Smooth muscle cell (in vitro differentiated cells): ENCODE data around the gene ELF4. TPM values are rescaled to one million over a fixed set of nuclear protein-coding genes. Genes with fewer than 3 reads are reported as not detected.

Source experiments
- DNase-seq: peaks from one replicate; lab custom pipeline; 2025; ENCODE audit not compliant: unreplicated experiment; lab: John Stamatoyannopoulos, UW
- H2AFZ ChIP-seq: fragments of 200-600 bp; sonication (generic); 2 replicates; pipeline ENCODE4 v1.6.0; 2016; ENCODE audit warnings: antibody characterized with exemption, low read depth, mild to moderate bottlenecking
- H3F3A ChIP-seq: fragments of 200-600 bp; sonication (generic); 2 replicates; pipeline ENCODE4 v1.6.0; 2017; ENCODE audit warnings: antibody characterized with exemption, low read depth
- H3K27ac ChIP-seq: fragments of 200-600 bp; sonication (generic); 2 replicates; pipeline ENCODE4 v1.5.1; 2016; ENCODE audit warnings: low read depth, mild to moderate bottlenecking
- H3K27me3 ChIP-seq: fragments of 200-600 bp; sonication (generic); 2 replicates; pipeline ENCODE4 v1.6.1; 2016; ENCODE audit warnings: low read depth, mild to moderate bottlenecking
- H3K36me3 ChIP-seq: fragments of 200-600 bp; sonication (generic); 2 replicates; pipeline ENCODE4 v1.5.1; 2016; ENCODE audit warnings: low read depth
- H3K4me1 ChIP-seq: fragments of 200-600 bp; sonication (generic); 2 replicates; pipeline ENCODE4 v1.5.1; 2016; ENCODE audit warnings: low read depth
- H3K4me2 ChIP-seq: fragments of 200-600 bp; sonication (generic); 2 replicates; pipeline ENCODE4 v1.6.0; 2016; ENCODE audit warnings: mild to moderate bottlenecking
- H3K4me3 ChIP-seq: fragments of 200-600 bp; sonication (generic); 2 replicates; pipeline ENCODE4 v1.5.1; 2016; ENCODE audit warnings: mild to moderate bottlenecking
- H3K79me2 ChIP-seq: fragments of 200-600 bp; sonication (generic); 2 replicates; pipeline ENCODE4 v1.6.0; 2016; ENCODE audit warnings: low read depth, mild to moderate bottlenecking
- H3K9ac ChIP-seq: fragments of 200-600 bp; sonication (generic); 2 replicates; pipeline ENCODE4 v1.6.0; 2016; ENCODE audit warnings: low read depth
- H3K9me3 ChIP-seq: fragments of 200-600 bp; sonication (generic); replicated peaks from 2 replicates; pipeline ENCODE4 v1.5.1; 2016; ENCODE audit warnings: low read depth
- H4K20me1 ChIP-seq: fragments of 200-600 bp; sonication (generic); 2 replicates; pipeline ENCODE4 v1.6.0; 2016; ENCODE audit warnings: low read depth
- WGBS: methylation state at CpG from one replicate; pipeline ENCODE4 v1.1.7; 2016; ENCODE audit warnings: low lambda C conversion rate; 5-methylcytosine and 5-hydroxymethylcytosine counted together
- polyA plus RNA-seq: library from polyadenylated mRNA; unstranded; fragments of >200 nt; fragmentation: Nextera tagmentation; extraction: Ambion mirVana; gene quantifications from 2 replicates; pipeline ENCODE4 v1.2.1, GENCODE V29; 2016
- total RNA-seq: library from RNA; depleted of rRNA; stranded (reverse); fragments of >200 nt; gene quantifications from 2 replicates; pipeline ENCODE4 v1.2.3, GENCODE V29; 2014
- TF ChIP-seq, protein P1 (sequence below): fragments of 200-600 bp; sonication (generic); IDR thresholded peaks from 2 replicates; pipeline ENCODE4 v1.5.1; 2017; ENCODE audit warnings: borderline replicate concordance, mild to moderate bottlenecking, antibody characterized with exemption; ENCODE audit not compliant: insufficient read depth, poor library complexity, severe bottlenecking

ELF4 gene
- total and polyA plus RNA-seq, 2 experiments from 2014 or later = 12.0 to 12.6 TPM

- Histone ChIP-seq H3K4me1 (no peaks in the 10 kb centered on the region), H3F3A (no peaks in the 10 kb centered on the region), H3K27me3 (no peaks in the 10 kb centered on the region), H3K9me3 (no peaks in the 10 kb centered on the region), H3K27ac (no peak overlapping the region), H3K4me2 (no peak overlapping the region), H3K79me2 (no peaks in the 10 kb centered on the region), H3K36me3 (no peaks in the 10 kb centered on the region), H2AFZ (no peak overlapping the region), H3K9ac (no peak overlapping the region), H4K20me1 (peaks cover 48% of the 10 kb centered on the region), H3K4me3 (no peak overlapping the region)
- no peak for DNase-seq
- TF ChIP-seq, protein P1, sequence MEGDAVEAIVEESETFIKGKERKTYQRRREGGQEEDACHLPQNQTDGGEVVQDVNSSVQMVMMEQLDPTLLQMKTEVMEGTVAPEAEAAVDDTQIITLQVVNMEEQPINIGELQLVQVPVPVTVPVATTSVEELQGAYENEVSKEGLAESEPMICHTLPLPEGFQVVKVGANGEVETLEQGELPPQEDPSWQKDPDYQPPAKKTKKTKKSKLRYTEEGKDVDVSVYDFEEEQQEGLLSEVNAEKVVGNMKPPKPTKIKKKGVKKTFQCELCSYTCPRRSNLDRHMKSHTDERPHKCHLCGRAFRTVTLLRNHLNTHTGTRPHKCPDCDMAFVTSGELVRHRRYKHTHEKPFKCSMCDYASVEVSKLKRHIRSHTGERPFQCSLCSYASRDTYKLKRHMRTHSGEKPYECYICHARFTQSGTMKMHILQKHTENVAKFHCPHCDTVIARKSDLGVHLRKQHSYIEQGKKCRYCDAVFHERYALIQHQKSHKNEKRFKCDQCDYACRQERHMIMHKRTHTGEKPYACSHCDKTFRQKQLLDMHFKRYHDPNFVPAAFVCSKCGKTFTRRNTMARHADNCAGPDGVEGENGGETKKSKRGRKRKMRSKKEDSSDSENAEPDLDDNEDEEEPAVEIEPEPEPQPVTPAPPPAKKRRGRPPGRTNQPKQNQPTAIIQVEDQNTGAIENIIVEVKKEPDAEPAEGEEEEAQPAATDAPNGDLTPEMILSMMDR = no peak
- 83% methylated on average over 13 of the region's 13 CpGs for WGBS
These were observed 23.7 kb downstream of the ELF4 start for GRCh38 chrX:130086447-130087206.

GRCh38 chrX:130085551-130086446, 24.5 kb downstream of the ELF4 start:
- 78% methylated on average over 11 of the region's 11 CpGs for WGBS
- Histone ChIP-seq H3K4me3 (no peak overlapping the region), H3K36me3 (no peaks in the 10 kb centered on the region), H3K27me3 (no peaks in the 10 kb centered on the region), H3K4me2 (no peak overlapping the region), H3K9ac (no peak overlapping the region), H4K20me1 (peaks cover 49% of the 10 kb centered on the region), H2AFZ (no peak overlapping the region), H3K4me1 (no peaks in the 10 kb centered on the region), H3K9me3 (no peaks in the 10 kb centered on the region), H3K27ac (no peak overlapping the region), H3K79me2 (no peaks in the 10 kb centered on the region), H3F3A (no peaks in the 10 kb centered on the region)
- no peak for DNase-seq
- TF ChIP-seq, protein P1 = no peak

- no peaks in the 10 kb centered on the region for H3K9me3 ChIP-seq
- H3K79me2 ChIP-seq = no peaks in the 10 kb centered on the region
- no peak for DNase-seq
- TF ChIP-seq, protein P1 = no peak
- H3K4me2 ChIP-seq = no peak overlapping the region
- H2AFZ ChIP-seq = no peak overlapping the region
- WGBS = 80% methylated on average over 9 of the region's 9 CpGs
- H3K36me3 ChIP-seq = no peaks in the 10 kb centered on the region
- H4K20me1 ChIP-seq = peaks cover 46% of the 10 kb centered on the region
- no peak overlapping the region for H3K9ac ChIP-seq
- no peaks in the 10 kb centered on the region for H3F3A ChIP-seq
- no peak overlapping the region for H3K4me3 ChIP-seq
- no peaks in the 10 kb centered on the region for H3K4me1 ChIP-seq
- H3K27me3 ChIP-seq = no peaks in the 10 kb centered on the region
- no peak overlapping the region for H3K27ac ChIP-seq
These were observed 25.6 kb downstream of the ELF4 start for GRCh38 chrX:130084631-130085237.
